ENCODE data around the gene INTS15. TPM values are rescaled to one million over a fixed set of nuclear protein-coding genes. Genes with fewer than 3 reads are reported as not detected.

The INTS15 gene
- total RNA-seq, 2 experiments from 2014 or later = 39.3 to 41.8 TPM

DNA sequence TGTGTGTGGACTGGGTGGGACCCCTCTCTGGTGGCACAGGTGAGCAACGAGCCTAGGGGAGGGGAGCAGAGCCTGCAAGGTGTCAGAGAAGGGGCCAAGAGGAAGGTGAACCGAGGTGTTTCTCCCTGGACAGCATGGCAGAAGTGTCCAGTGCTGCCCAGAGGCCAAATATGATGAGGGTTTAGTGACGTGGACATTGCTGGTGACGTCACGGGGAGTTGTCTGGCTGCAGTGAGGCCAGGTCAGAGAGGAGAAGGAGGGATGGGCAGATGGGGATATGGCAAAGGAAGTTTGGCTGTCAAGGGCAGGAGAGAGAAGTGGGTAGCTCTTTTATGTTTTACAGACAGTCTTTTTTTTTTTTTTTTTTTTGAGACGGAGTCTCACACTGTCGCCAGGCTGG, 23.0 kb downstream of the INTS15 start:
- no peak for DNase-seq
- TF ChIP-seq, protein P1, sequence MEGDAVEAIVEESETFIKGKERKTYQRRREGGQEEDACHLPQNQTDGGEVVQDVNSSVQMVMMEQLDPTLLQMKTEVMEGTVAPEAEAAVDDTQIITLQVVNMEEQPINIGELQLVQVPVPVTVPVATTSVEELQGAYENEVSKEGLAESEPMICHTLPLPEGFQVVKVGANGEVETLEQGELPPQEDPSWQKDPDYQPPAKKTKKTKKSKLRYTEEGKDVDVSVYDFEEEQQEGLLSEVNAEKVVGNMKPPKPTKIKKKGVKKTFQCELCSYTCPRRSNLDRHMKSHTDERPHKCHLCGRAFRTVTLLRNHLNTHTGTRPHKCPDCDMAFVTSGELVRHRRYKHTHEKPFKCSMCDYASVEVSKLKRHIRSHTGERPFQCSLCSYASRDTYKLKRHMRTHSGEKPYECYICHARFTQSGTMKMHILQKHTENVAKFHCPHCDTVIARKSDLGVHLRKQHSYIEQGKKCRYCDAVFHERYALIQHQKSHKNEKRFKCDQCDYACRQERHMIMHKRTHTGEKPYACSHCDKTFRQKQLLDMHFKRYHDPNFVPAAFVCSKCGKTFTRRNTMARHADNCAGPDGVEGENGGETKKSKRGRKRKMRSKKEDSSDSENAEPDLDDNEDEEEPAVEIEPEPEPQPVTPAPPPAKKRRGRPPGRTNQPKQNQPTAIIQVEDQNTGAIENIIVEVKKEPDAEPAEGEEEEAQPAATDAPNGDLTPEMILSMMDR (IDR thresholded peaks at IDR 0.05) = no peak
- Histone ChIP-seq H3K27ac (ENCODE audit: low read depth in 1 of 2, low read length in 2 of 2) (no peak overlapping the region), H3K9me3 (ENCODE audit: control insufficient read depth in 1 of 2, insufficient read depth in 1 of 2, low read length in 2 of 2) (no peaks in the 10 kb centered on the region), H3K4me3 (ENCODE audit: low read length) (no peak overlapping the region), H3K36me3 (ENCODE audit: insufficient read depth, low read length) (peaks cover 18% of the 10 kb centered on the region), H3K4me1 (ENCODE audit: insufficient read depth, low read length) (peaks cover 20% of the 10 kb centered on the region), H3K27me3 (ENCODE audit: control insufficient read depth in 1 of 2, insufficient read depth in 2 of 2, low read length in 2 of 2) (peaks cover 0 to 11% of the 10 kb centered on the region in 2 experiments)
- Mint-ChIP-seq H3K27me3 (peaks cover 5% of the 10 kb centered on the region), H3K4me1 (ENCODE audit: low read depth) (peaks cover 10% of the 10 kb centered on the region), H3K27ac (no peak overlapping the region), H3K9me3 (no peaks in the 10 kb centered on the region), H3K4me3 (peak overlapping the region; percentile 50), H3K36me3 (ENCODE audit: low read depth) (no peaks in the 10 kb centered on the region)
- CTCF ChIA-PET = no interaction called here
- intact Hi-C loops (cut with DNase I, micrococcal nuclease) = no loop called here
- no peak for ATAC-seq (ENCODE audit: poor library complexity)
- POLR2A ChIA-PET = no interaction called here

DNA sequence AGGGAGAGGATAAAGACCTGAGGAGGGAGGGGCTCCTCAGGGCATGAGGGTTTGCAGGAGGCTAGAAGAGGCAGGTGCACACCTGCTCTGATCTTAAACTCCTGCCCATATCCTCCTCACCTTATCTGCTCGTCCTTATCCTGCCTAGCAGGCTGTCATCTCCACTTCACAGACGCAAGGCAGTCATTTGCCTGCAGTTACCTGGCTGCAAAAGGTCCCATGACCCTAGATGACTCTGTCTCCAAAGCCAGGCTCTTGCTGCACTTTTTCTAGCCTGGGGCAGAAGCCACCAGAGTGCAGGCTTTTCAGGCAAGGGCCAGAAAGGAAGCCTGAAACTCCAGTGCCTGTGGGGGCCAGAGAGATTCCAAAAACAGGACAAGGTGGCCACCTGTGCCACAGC, 23.9 kb downstream of the INTS15 start:
- no peaks in the 10 kb centered on the region for H3K36me3 Mint-ChIP-seq (ENCODE audit: low read depth)
- TF ChIP-seq, protein P1 (IDR thresholded peaks at IDR 0.05) = no peak
- H3K4me3 Mint-ChIP-seq = peak overlapping the region; percentile 70
- no peak for ATAC-seq (ENCODE audit: poor library complexity)
- intact Hi-C loops (cut with DNase I, micrococcal nuclease) = no loop called here
- CTCF ChIA-PET = no interaction called here
- no peaks in the 10 kb centered on the region for H3K9me3 Mint-ChIP-seq
- no peak for DNase-seq
- Histone ChIP-seq H3K27ac (ENCODE audit: low read depth in 1 of 2, low read length in 2 of 2) (no peak overlapping the region), H3K4me3 (ENCODE audit: low read length) (no peak overlapping the region), H3K27me3 (ENCODE audit: control insufficient read depth in 1 of 2, insufficient read depth in 2 of 2, low read length in 2 of 2) (peaks cover 0 to 11% of the 10 kb centered on the region in 2 experiments), H3K9me3 (ENCODE audit: control insufficient read depth in 1 of 2, insufficient read depth in 1 of 2, low read length in 2 of 2) (no peaks in the 10 kb centered on the region), H3K4me1 (ENCODE audit: insufficient read depth, low read length) (peaks cover 20% of the 10 kb centered on the region), H3K36me3 (ENCODE audit: insufficient read depth, low read length) (peaks cover 11% of the 10 kb centered on the region)
- peaks cover 12% of the 10 kb centered on the region for H3K4me1 Mint-ChIP-seq (ENCODE audit: low read depth)
- no peak overlapping the region for H3K27ac Mint-ChIP-seq
- peaks cover 5% of the 10 kb centered on the region for H3K27me3 Mint-ChIP-seq
- POLR2A ChIA-PET = no interaction called here

DNA sequence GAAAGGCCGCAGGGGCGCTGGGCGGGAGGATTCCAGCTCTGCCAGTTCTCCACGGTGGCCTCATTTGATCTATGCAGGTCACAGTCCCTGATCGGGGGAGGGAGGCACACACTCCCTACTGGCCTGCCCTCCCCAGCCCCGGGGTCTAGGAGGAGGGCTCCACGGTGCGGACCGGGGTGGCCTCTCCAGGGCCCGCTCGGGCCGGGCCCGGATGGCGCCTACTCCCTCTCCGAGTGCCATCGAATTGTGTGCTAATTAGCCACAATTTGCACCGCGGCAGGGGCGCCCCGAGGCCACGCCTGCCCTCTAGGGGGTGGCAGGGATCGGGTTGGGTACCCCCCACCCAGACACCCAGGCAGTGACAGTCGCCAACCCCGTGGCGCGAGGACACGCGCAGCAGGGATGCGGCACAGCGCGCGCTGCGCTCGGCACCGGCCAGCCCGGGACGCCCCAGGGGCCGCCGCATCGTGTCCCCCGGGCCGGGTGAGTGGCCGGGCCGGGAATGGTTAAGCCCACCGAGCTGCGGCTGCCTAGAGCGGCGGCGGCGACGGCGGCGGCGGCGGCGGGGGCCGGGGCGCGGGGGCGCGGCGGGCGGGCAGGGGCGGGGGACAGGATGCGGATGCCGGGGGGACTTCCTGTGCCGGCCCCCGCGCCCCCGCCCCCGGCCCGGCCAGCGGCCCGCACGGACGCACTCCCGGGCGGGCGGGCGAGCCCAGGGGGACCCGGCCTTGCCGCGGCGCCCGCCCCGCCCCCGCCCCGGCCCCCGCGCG, 25.3 kb downstream of the INTS15 start, which contains the start of gene ZNF853:
ZNF853 (plus strand) TSS at position 658 of the 770 bp plus-strand sequence. CDS start 565 bp downstream, outside the sequence.
- Histone ChIP-seq H3K27me3 (ENCODE audit: control insufficient read depth in 1 of 2, insufficient read depth in 2 of 2, low read length in 2 of 2) (peaks cover 0 to 11% of the 10 kb centered on the region in 2 experiments), H3K36me3 (ENCODE audit: insufficient read depth, low read length) (peaks cover 4% of the 10 kb centered on the region), H3K4me3 (ENCODE audit: low read length) (peak within 1 kb of the TSS; percentile 53), H3K9me3 (ENCODE audit: control insufficient read depth in 1 of 2, insufficient read depth in 1 of 2, low read length in 2 of 2) (no peaks in the 10 kb centered on the region), H3K27ac (ENCODE audit: low read depth in 1 of 2, low read length in 2 of 2) (no peak within 1 kb of the TSS), H3K4me1 (ENCODE audit: insufficient read depth, low read length) (peaks cover 29% of the 10 kb centered on the region)
- DNase-seq (peak in 6 of 14 experiments; percentile 22 to 44 (median 37)), ATAC-seq (ENCODE audit: poor library complexity) (peak; percentile 65)
- H3K4me1 Mint-ChIP-seq (ENCODE audit: low read depth) = peaks cover 22% of the 10 kb centered on the region
- H3K27me3 Mint-ChIP-seq = peaks cover 5% of the 10 kb centered on the region
- H3K27ac Mint-ChIP-seq = peak within 1 kb of the TSS; percentile 4
- ChIA-PET CTCF (no interaction called here), POLR2A (no interaction called here)
- intact Hi-C loops (cut with DNase I, micrococcal nuclease) = no loop called here
- H3K36me3 Mint-ChIP-seq (ENCODE audit: low read depth) = no peaks in the 10 kb centered on the region
- TF ChIP-seq, protein P1 (IDR thresholded peaks at IDR 0.05) = no peak
- peak within 1 kb of the TSS; percentile 86 for H3K4me3 Mint-ChIP-seq
- H3K9me3 Mint-ChIP-seq = no peaks in the 10 kb centered on the region

All from CD4-positive, alpha-beta T cell (primary cell).